HepG2 (cell line): Measurements from ENCODE around the gene TTC8. TPM values are rescaled to one million over a fixed set of nuclear protein-coding genes. Genes with fewer than 3 reads are reported as not detected.

Experiments
- AGO2 ChIP-seq: fragments of 200-400 bp; formaldehyde crosslinking; optimal IDR thresholded peaks from 2 replicates; pipeline ENCODE3; 2017; ENCODE audit warnings: mild to moderate bottlenecking, low read depth, low read length, moderate library complexity
- AHR ChIP-seq: IDR thresholded peaks from 2 replicates; pipeline ENCODE4 v1.6.1; 2018; ENCODE audit warnings: missing genetic modification reagents, missing compliant biosample characterization
- ASH2L ChIP-seq: fragments of 300-600, 200-600 bp; sonication (generic); IDR thresholded peaks from 2 replicates; pipeline ENCODE4 v1.7.0; 2017; ENCODE audit warnings: low read depth, mild to moderate bottlenecking, moderate library complexity, mixed read lengths, low read length; ENCODE audit not compliant: insufficient read length
- ATF2 ChIP-seq: sonication (generic); formaldehyde crosslinking; IDR thresholded peaks from 2 replicates; pipeline ENCODE4 v1.4.0; 2020; ENCODE audit warnings: missing genetic modification reagents
- CEBPG ChIP-seq: IDR thresholded peaks from 2 replicates; pipeline ENCODE4 v1.6.1; 2016
- CENPT ChIP-seq: sonication (generic); formaldehyde crosslinking; IDR thresholded peaks from 2 replicates; pipeline ENCODE4 v1.8.0; 2022; ENCODE audit warnings: low read depth, mild to moderate bottlenecking, moderate library complexity, missing genetic modification reagents
- MAFF ChIP-seq: IDR thresholded peaks from 2 replicates; pipeline ENCODE4 v1.6.1; 2011; ENCODE audit warnings: low read depth, low read length, improper control_type of control experiment
- POLR2AphosphoS5 ChIP-seq: IDR thresholded peaks from 2 replicates; pipeline ENCODE4 v1.6.1; 2012; ENCODE audit warnings: low read depth, low read length
- SPEN ChIP-seq: sonication (generic); formaldehyde crosslinking; IDR thresholded peaks from 2 replicates; pipeline ENCODE4 v1.5.1; 2020; ENCODE audit warnings: low read depth, mild to moderate bottlenecking, missing genetic modification reagents
- TBX2 ChIP-seq: sonication (generic); formaldehyde crosslinking; IDR thresholded peaks from 2 replicates; pipeline ENCODE4 v1.5.0; 2020; ENCODE audit warnings: missing genetic modification reagents, mild to moderate bottlenecking, borderline replicate concordance
- THAP11 ChIP-seq: IDR thresholded peaks from 2 replicates; pipeline ENCODE4 v1.6.1; 2016; ENCODE audit warnings: missing biosample characterization, missing genetic modification reagents
- TIGD3 ChIP-seq: sonication (generic); formaldehyde crosslinking; IDR thresholded peaks from 2 replicates; pipeline ENCODE4 v1.5.1; 2020; ENCODE audit warnings: mild to moderate bottlenecking, missing genetic modification reagents, borderline replicate concordance
- U2AF2 ChIP-seq: fragments of 200-400 bp; formaldehyde crosslinking; IDR thresholded peaks from 2 replicates; pipeline ENCODE4 v1.6.1; 2017; ENCODE audit warnings: low read depth, mild to moderate bottlenecking, low read length
- ZFP90 ChIP-seq: sonication (generic); formaldehyde crosslinking; IDR thresholded peaks from 2 replicates; pipeline ENCODE4 v1.8.0; 2022; ENCODE audit warnings: missing genetic modification reagents, mild to moderate bottlenecking, inconsistent platforms, borderline replicate concordance
- ZNF232 ChIP-seq: sonication (generic); formaldehyde crosslinking; IDR thresholded peaks from 2 replicates; pipeline ENCODE4 v1.4.0; 2020; ENCODE audit warnings: missing genetic modification reagents, borderline replicate concordance
- ZNF264 ChIP-seq: sonication (generic); formaldehyde crosslinking; IDR thresholded peaks from 2 replicates; pipeline ENCODE4 v1.4.0; 2020; ENCODE audit warnings: missing genetic modification reagents
- ZNF350 ChIP-seq: sonication (generic); formaldehyde crosslinking; IDR thresholded peaks from 2 replicates; pipeline ENCODE4 v1.4.0; 2020; ENCODE audit warnings: mild to moderate bottlenecking, low read depth, missing genetic modification reagents, borderline replicate concordance
- ZNF513 ChIP-seq: sonication (generic); formaldehyde crosslinking; conservative IDR thresholded peaks from 2 replicates; pipeline ENCODE4 v1.5.0; 2020; ENCODE audit warnings: missing genetic modification reagents
- ZNF556 ChIP-seq: sonication (generic); formaldehyde crosslinking; IDR thresholded peaks from 2 replicates; pipeline ENCODE4 v1.4.0; 2020; ENCODE audit warnings: mild to moderate bottlenecking, missing genetic modification reagents, borderline replicate concordance
- ZNF605 ChIP-seq: sonication (generic); formaldehyde crosslinking; IDR thresholded peaks from 2 replicates; pipeline ENCODE4 v1.8.0; 2022; ENCODE audit warnings: mild to moderate bottlenecking, missing genetic modification reagents
- ZNF616 ChIP-seq: sonication (generic); formaldehyde crosslinking; IDR thresholded peaks from 2 replicates; pipeline ENCODE4 v1.5.0; 2020; ENCODE audit warnings: low read depth, mild to moderate bottlenecking, missing genetic modification reagents
- ZNF629 ChIP-seq: sonication (generic); formaldehyde crosslinking; conservative IDR thresholded peaks from 2 replicates; pipeline ENCODE4 v1.5.0; 2020; ENCODE audit warnings: missing genetic modification reagents
- ZNF747 ChIP-seq: sonication (generic); formaldehyde crosslinking; IDR thresholded peaks from 2 replicates; pipeline ENCODE4 v1.8.1; 2023; ENCODE audit warnings: missing genetic modification reagents, mild to moderate bottlenecking, borderline replicate concordance
- polyA plus RNA-seq, 8 experiments: library from polyadenylated mRNA; depleted of rRNA in 3 of 8; stranded (reverse) in 7 of 8; unstranded in 1 of 8; fragments of >200 nt; fragmentation: Illumina TruSeq in 4 of 8; extraction: Trizol in 4 of 8; gene quantifications; 2 replicates each; pipeline versions ENCODE4 v1.2.1 to v1.2.3, GENCODE V29; 2011 to 2016; ENCODE audit warnings: low read depth in 4 of 8, missing spikeins in 1 of 8, mixed read lengths in 1 of 8; ENCODE audit not compliant: insufficient read depth in 1 of 8
- total RNA-seq, 5 experiments: library from RNA; depleted of rRNA; stranded (reverse); fragments of >200 nt; fragmentation: Illumina TruSeq; extraction: Trizol; gene quantifications; 2 replicates each; pipeline ENCODE4 v1.2.3, GENCODE V29; 2016; ENCODE audit warnings: low read depth in 1 of 5
- TF ChIP-seq, protein P1 (sequence below): sonication (generic); IDR thresholded peaks from 2 replicates; pipeline ENCODE4 v1.6.1; 2016; ENCODE audit warnings: low read depth, borderline replicate concordance

TTC8 gene
- total and polyA plus RNA-seq, 2 of the 13 experiments (the other 11 are each of a cell fraction or from before 2014, with no cell fraction given), result 13.8 to 15.2 TPM

- TF ChIP-seq THAP11 (CRISPR knock-in tag) (peak; percentile 78; the same call in 1 of the 2 replicates), ZNF629 (CRISPR knock-in tag) (0 out of 2 replicates have a peak, but pooled peaks have one; percentile 5), ZNF513 (CRISPR knock-in tag) (no peak), TIGD3 (no peak; the same call in 1 of the 2 replicates), AGO2 (no peak), SPEN (CRISPR knock-in tag) (peak; percentile 90), TBX2 (CRISPR knock-in tag) (peak; percentile 56; the same call in 1 of the 2 replicates), ZNF747 (CRISPR knock-in tag) (no peak), ZNF264 (CRISPR knock-in tag) (peak; percentile 59; the same call in 1 of the 2 replicates), POLR2AphosphoS5 (peak; percentile 90), ZNF232 (CRISPR knock-in tag) (peak; percentile 81; the same call in 1 of the 2 replicates), ZFP90 (CRISPR knock-in tag) (peak; percentile 50; the same call in 1 of the 2 replicates), CEBPG (CRISPR knock-in tag) (0 out of 2 replicates have a peak, but pooled peaks have one; percentile 11), MAFF (no peak), CENPT (CRISPR knock-in tag) (no peak), ZNF616 (peak; percentile 78; the same call in 1 of the 2 replicates), ASH2L (peak; percentile 86), ZNF605 (peak; percentile 80), ATF2 (CRISPR knock-in tag) (no peak), ZNF350 (CRISPR knock-in tag) (peak; percentile 93), ZNF556 (CRISPR knock-in tag) (no peak; the same call in 1 of the 2 replicates), U2AF2 (no peak), AHR (CRISPR knock-in tag) (no peak)
- TF ChIP-seq, protein P1, sequence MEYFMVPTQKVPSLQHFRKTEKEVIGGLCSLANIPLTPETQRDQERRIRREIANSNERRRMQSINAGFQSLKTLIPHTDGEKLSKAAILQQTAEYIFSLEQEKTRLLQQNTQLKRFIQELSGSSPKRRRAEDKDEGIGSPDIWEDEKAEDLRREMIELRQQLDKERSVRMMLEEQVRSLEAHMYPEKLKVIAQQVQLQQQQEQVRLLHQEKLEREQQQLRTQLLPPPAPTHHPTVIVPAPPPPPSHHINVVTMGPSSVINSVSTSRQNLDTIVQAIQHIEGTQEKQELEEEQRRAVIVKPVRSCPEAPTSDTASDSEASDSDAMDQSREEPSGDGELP, result 0 out of 2 replicates have a peak, but pooled peaks have one; percentile 36
Measured at GRCh38 chr14:88824314-88825077, at the start of gene TTC8 (continued).
